C4-2B (cell line): ENCODE results near the gene EFCAB6.

ENCODE experiments used
- H3K27ac ChIP-seq: fragments of 450-650 bp; 2 replicates; pipeline ENCODE4 v1.5.1; 2017
- ZFX ChIP-seq: fragments of 450-650 bp; IDR thresholded peaks from 2 replicates; pipeline ENCODE4 v1.6.1; 2017
- TF ChIP-seq, protein P1 (sequence below): fragments of 450-650 bp; conservative IDR thresholded peaks from 2 replicates; pipeline ENCODE4 v1.5.1; 2017; ENCODE audit warnings: mild to moderate bottlenecking

The EFCAB6 gene

GRCh38 chr22:43571181-43571580 lies 240.9 kb downstream of the EFCAB6 start:
- H3K27ac ChIP-seq = no peak overlapping the region
- no peak for TF ChIP-seq ZFX
- TF ChIP-seq, protein P1, sequence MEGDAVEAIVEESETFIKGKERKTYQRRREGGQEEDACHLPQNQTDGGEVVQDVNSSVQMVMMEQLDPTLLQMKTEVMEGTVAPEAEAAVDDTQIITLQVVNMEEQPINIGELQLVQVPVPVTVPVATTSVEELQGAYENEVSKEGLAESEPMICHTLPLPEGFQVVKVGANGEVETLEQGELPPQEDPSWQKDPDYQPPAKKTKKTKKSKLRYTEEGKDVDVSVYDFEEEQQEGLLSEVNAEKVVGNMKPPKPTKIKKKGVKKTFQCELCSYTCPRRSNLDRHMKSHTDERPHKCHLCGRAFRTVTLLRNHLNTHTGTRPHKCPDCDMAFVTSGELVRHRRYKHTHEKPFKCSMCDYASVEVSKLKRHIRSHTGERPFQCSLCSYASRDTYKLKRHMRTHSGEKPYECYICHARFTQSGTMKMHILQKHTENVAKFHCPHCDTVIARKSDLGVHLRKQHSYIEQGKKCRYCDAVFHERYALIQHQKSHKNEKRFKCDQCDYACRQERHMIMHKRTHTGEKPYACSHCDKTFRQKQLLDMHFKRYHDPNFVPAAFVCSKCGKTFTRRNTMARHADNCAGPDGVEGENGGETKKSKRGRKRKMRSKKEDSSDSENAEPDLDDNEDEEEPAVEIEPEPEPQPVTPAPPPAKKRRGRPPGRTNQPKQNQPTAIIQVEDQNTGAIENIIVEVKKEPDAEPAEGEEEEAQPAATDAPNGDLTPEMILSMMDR = no peak

- TF ChIP-seq, protein P1 = no peak
- TF ChIP-seq ZFX = no peak
- H3K27ac ChIP-seq = no peak overlapping the region
Observed at GRCh38 chr22:43570531-43571165, 241.5 kb downstream of the EFCAB6 start.

DNA sequence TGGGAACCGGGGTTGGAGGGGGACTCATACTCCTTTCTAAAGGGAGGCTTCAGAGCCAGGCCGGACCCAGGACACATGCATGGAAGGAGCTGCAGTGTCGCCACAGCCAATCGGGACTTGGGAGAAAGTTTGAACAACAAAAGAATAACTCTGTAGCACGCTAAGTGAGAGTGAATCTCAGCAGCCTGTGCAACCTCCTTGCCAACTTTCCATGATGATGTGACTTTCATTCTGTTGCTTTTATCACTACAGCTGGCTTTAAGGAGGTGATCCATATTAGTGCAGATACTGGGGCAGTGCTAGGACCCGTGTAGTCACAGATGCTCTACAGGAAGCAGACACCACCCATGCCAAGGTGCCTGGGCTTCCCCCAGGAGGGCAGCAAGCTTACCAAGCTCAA lies 243.0 kb downstream of the EFCAB6 start:
- H3K27ac ChIP-seq = no peak overlapping the region
- TF ChIP-seq ZFX = no peak
- TF ChIP-seq, protein P1 = no peak

GRCh38 chr22:43567691-43568324 lies 244.3 kb downstream of the EFCAB6 start:
- H3K27ac ChIP-seq = no peak overlapping the region
- TF ChIP-seq ZFX = no peak
- TF ChIP-seq, protein P1 = no peak

DNA sequence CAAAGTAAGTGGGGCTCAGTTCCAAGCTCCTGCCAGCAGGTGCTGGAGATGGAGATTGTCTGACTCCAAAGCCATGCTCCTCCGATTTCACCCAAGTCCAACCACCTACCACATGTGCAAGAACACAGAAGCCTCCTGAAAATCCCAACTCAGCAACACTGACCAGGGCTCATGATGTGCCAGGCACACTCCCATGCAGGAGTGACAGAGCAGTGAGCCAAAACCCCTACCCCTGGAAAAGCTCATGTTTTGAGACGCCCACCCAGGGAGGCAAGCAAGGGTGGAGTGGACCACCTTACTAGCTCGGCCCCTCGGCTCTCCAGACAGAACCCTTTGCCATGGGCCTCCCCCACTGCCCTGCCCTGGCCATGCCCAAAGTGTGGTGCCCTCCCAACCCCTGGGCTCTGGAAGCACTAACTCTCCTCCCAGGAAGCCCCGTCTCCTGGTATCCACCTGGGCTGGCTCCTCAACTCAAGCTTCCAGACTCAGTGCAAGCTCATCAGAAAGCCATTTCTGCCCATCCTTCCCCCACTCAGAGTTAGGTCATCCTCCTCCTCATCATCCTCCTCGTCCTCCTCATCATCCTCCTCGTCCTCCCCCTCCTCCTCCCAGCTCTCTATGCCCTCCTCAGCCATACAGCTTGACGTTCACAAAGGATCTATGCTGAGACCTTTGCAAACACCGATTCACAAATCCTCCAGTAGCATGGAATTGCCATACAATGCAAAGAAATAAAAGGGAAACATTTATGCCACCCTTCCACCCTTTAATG lies 245.4 kb downstream of the EFCAB6 start:
- TF ChIP-seq, protein P1 = no peak
- TF ChIP-seq ZFX = no peak
- H3K27ac ChIP-seq = no peak overlapping the region

GRCh38 chr22:43566021-43566420 lies 246.1 kb downstream of the EFCAB6 start:
- H3K27ac ChIP-seq = no peak overlapping the region
- no peak for TF ChIP-seq ZFX
- TF ChIP-seq, protein P1 = no peak

GRCh38 chr22:43564859-43565258 lies 247.2 kb downstream of the EFCAB6 start:
- no peak for TF ChIP-seq ZFX
- TF ChIP-seq, protein P1 = no peak
- H3K27ac ChIP-seq = no peak overlapping the region
